ENCODE data around the gene DDX42.

DNA sequence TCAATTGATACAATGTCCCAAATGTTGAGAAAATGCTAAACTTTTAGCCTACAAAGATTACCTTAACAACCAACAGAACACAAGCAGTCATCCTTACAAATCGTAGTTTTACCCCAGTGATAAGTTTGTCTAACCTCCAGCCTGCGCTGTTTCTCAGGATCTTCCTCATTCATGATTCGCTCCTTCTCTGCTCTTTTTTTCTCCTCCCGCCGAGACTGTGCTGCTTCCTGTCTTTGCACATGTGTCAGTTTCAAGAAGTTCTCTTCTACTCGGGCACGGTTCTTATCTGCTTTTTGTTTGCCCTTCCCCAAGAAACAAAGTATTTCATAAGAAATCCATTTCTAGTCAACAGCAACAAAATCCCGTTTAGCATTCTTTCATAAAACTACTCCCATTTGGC, 22.2 kb upstream of the DDX42 start:
- TF ChIP-seq, protein P1, sequence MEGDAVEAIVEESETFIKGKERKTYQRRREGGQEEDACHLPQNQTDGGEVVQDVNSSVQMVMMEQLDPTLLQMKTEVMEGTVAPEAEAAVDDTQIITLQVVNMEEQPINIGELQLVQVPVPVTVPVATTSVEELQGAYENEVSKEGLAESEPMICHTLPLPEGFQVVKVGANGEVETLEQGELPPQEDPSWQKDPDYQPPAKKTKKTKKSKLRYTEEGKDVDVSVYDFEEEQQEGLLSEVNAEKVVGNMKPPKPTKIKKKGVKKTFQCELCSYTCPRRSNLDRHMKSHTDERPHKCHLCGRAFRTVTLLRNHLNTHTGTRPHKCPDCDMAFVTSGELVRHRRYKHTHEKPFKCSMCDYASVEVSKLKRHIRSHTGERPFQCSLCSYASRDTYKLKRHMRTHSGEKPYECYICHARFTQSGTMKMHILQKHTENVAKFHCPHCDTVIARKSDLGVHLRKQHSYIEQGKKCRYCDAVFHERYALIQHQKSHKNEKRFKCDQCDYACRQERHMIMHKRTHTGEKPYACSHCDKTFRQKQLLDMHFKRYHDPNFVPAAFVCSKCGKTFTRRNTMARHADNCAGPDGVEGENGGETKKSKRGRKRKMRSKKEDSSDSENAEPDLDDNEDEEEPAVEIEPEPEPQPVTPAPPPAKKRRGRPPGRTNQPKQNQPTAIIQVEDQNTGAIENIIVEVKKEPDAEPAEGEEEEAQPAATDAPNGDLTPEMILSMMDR (IDR thresholded peaks at IDR 0.05; ENCODE audit: insufficient read depth, low read depth, low read length): no peak
- TF ChIP-seq EZH2 (IDR thresholded peaks at IDR 0.05; ENCODE audit: insufficient read depth, low read length): no peak
